RWPE2 (cell line): ENCODE data around the gene SPTBN5.

Experiments used
- ATAC-seq: fragments of 200-7000 bp; cut with Tn5 transposase; 3 replicates; pipeline ENCODE4 v1.9.1; 2021; ENCODE audit warnings: low read depth
- DNase-seq: peaks from one replicate; pipeline ENCODE4 v3.0.0-alpha.2; 2020; ENCODE audit warnings: low spot score
- H3K27ac ChIP-seq: fragments of 450-650 bp; 2 replicates; pipeline ENCODE4 v1.5.1; 2017; ENCODE audit warnings: mild to moderate bottlenecking; ENCODE audit not compliant: poor library complexity, severe bottlenecking
- H3K27me3 ChIP-seq: fragments of 250-450 bp; sonication (Bioruptor Pico); 2 replicates; pipeline ENCODE4 v1.5.1; 2021; ENCODE audit warnings: mild to moderate bottlenecking, moderate library complexity; ENCODE audit not compliant: insufficient read depth, poor library complexity, severe bottlenecking
- H3K36me3 ChIP-seq: fragments of 250-450 bp; sonication (Bioruptor Pico); 2 replicates; pipeline ENCODE4 v1.5.1; 2020; ENCODE audit warnings: low read depth, mild to moderate bottlenecking, moderate library complexity
- H3K4me1 ChIP-seq: fragments of 250-450 bp; sonication (Bioruptor Pico); 2 replicates; pipeline ENCODE4 v1.5.1; 2021; ENCODE audit warnings: mild to moderate bottlenecking, moderate library complexity; ENCODE audit not compliant: insufficient read depth, poor library complexity, severe bottlenecking
- H3K4me3 ChIP-seq: fragments of 250-450 bp; sonication (Bioruptor Pico); 2 replicates; pipeline ENCODE4 v1.5.1; 2021; ENCODE audit warnings: mild to moderate bottlenecking, moderate library complexity; ENCODE audit not compliant: severe bottlenecking
- H3K9me3 ChIP-seq: fragments of 250-450 bp; sonication (Bioruptor Pico); 2 replicates; pipeline ENCODE4 v1.5.1; 2021; ENCODE audit warnings: mild to moderate bottlenecking, moderate library complexity; ENCODE audit not compliant: severe bottlenecking
- TF ChIP-seq, protein P1 (sequence below): fragments of 450-650 bp; IDR thresholded peaks from one replicate; pipeline ENCODE4 v1.5.1; 2017; ENCODE audit warnings: mild to moderate bottlenecking, moderate library complexity; ENCODE audit not compliant: poor library complexity, severe bottlenecking

SPTBN5 gene

GRCh38 chr15:41862515-41863116 lies 31.2 kb downstream of the SPTBN5 start:
- ATAC-seq (no peak), DNase-seq (no peak)
- TF ChIP-seq, protein P1, sequence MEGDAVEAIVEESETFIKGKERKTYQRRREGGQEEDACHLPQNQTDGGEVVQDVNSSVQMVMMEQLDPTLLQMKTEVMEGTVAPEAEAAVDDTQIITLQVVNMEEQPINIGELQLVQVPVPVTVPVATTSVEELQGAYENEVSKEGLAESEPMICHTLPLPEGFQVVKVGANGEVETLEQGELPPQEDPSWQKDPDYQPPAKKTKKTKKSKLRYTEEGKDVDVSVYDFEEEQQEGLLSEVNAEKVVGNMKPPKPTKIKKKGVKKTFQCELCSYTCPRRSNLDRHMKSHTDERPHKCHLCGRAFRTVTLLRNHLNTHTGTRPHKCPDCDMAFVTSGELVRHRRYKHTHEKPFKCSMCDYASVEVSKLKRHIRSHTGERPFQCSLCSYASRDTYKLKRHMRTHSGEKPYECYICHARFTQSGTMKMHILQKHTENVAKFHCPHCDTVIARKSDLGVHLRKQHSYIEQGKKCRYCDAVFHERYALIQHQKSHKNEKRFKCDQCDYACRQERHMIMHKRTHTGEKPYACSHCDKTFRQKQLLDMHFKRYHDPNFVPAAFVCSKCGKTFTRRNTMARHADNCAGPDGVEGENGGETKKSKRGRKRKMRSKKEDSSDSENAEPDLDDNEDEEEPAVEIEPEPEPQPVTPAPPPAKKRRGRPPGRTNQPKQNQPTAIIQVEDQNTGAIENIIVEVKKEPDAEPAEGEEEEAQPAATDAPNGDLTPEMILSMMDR, result no peak
- no peaks in the 10 kb centered on the region for H3K36me3 ChIP-seq
- no peak overlapping the region for H3K4me3 ChIP-seq
- H3K4me1 ChIP-seq, result no peaks in the 10 kb centered on the region
- no peaks in the 10 kb centered on the region for H3K9me3 ChIP-seq
- H3K27me3 ChIP-seq, result no peaks in the 10 kb centered on the region
- no peak overlapping the region for H3K27ac ChIP-seq

DNA sequence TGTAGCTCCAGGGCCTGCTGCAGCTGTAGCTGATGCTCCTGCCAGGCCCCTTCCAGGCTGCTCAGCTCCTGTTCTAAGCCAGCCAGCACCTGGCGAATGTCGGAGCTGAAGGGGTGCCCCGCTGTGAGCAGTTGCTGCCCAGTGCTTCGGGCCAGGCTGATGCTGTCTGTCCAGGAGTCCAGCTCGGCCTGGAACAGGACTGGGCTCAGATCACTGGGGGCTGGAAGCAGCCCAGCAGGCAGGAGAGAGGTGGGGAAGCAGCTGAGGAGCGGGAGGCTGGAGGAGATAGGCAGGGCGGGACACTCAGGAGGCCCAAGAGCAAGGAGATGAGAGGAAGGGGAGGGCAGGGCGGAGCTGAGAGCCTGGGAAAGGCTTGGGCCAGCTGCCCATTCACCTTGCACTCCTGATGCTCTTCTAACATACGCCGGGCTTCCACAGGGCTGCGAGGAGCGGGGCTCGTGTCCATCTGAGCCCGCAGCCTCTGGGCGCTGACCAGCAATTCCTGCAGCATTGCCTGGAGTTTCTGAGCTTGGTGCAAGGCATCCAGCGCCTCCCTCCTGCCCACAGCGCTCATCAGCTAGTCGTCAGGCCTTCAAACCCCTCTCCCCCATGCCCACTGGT lies 32.0 kb downstream of the SPTBN5 start:
- H3K9me3 ChIP-seq, result no peaks in the 10 kb centered on the region
- no peaks in the 10 kb centered on the region for H3K36me3 ChIP-seq
- ATAC-seq (no peak), DNase-seq (no peak)
- H3K4me1 ChIP-seq, result no peaks in the 10 kb centered on the region
- H3K4me3 ChIP-seq, result no peak overlapping the region
- TF ChIP-seq, protein P1, result no peak
- H3K27me3 ChIP-seq, result no peaks in the 10 kb centered on the region
- no peak overlapping the region for H3K27ac ChIP-seq

DNA sequence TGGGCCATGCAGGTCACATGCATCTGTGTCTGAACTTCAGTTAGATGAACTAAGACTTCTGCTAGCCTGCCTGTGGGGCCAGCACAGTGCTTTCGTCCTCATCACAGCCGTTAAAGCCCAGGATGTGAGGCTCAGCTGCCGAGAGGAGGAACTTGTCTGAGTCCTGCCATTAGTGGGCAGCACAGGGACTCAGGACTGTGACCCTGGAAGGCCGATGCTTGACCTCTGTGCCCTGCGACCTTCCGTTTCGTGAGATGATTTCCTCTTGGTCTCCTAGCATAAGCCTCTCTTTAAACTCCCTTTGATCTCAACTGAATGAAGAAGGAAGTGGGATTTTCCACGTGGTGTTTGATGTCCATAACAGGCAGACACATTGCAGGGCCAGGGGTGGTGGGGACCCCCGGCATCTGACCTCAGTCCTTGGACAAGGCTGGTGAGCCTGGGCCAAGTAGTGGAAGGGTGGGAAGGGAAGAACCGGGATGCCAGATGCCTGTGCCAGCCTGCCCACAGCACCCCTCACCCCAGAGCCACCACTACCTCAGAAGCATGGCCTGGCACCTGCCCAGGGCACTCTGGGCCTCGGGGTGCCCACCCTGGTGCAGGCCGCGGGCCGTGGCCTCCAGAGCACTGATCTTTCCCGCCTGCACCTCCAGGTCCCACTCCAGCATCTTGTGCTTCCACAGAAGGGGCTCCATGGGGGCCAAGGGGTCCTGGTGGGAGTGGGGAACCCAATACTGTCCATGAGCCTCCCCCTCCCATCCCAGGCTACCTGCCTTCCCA lies 33.6 kb downstream of the SPTBN5 start:
- TF ChIP-seq, protein P1, result no peak
- Histone ChIP-seq H3K27me3 (no peaks in the 10 kb centered on the region), H3K4me3 (no peak overlapping the region), H3K27ac (no peak overlapping the region), H3K4me1 (no peaks in the 10 kb centered on the region), H3K9me3 (no peaks in the 10 kb centered on the region), H3K36me3 (no peaks in the 10 kb centered on the region)
- DNase-seq (no peak), ATAC-seq (no peak)

- Histone ChIP-seq H3K27me3 (no peaks in the 10 kb centered on the region), H3K9me3 (no peaks in the 10 kb centered on the region), H3K4me1 (no peaks in the 10 kb centered on the region), H3K4me3 (no peak overlapping the region), H3K27ac (no peak overlapping the region), H3K36me3 (no peaks in the 10 kb centered on the region)
- ATAC-seq (no peak), DNase-seq (no peak)
- TF ChIP-seq, protein P1, result no peak
Observed at GRCh38 chr15:41858756-41859155, 35.1 kb downstream of the SPTBN5 start.

DNA sequence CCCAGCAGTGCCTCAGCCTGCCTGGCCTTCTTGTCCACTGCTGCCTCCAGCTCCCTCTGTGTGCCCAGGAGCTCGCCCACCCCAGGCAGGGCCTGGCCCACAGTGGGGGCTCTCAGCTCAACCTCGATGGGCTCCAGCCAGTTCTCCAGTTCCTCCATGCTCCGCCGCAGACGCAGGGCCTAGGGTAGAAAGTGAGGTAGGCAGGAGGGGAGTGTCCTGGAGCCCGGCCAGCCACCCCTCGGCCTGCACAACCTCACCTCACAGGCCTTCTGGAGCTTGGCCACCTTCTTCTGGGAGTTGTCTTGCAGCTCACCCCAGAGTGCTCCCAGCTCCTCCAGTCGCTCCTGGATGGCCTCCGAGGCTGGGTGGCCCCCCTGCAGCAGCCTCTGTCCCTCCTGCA lies 36.5 kb downstream of the SPTBN5 start:
- H3K4me1 ChIP-seq, result no peaks in the 10 kb centered on the region
- TF ChIP-seq, protein P1, result no peak
- ATAC-seq, result no peak
- no peak overlapping the region for H3K27ac ChIP-seq
- H3K27me3 ChIP-seq, result no peaks in the 10 kb centered on the region
- no peak for DNase-seq
- no peaks in the 10 kb centered on the region for H3K9me3 ChIP-seq
- no peak overlapping the region for H3K4me3 ChIP-seq
- no peaks in the 10 kb centered on the region for H3K36me3 ChIP-seq
